ENCODE results near the gene C14orf93.

C14orf93 gene

GRCh38 chr14:23002592-23002991, 7.4 kb downstream of the C14orf93 start:
- Histone ChIP-seq H3K4me3 (ENCODE audit: low read length, poor library complexity, severe bottlenecking) (no peak overlapping the region), H3K27me3 (ENCODE audit: insufficient read depth, low read length, poor library complexity, severe bottlenecking) (no peaks in the 10 kb centered on the region), H3K9me3 (ENCODE audit: insufficient read depth, low read depth, low read length) (no peaks in the 10 kb centered on the region), H2AFZ (ENCODE audit: low read length) (no peak overlapping the region), H3K9me2 (replicated peaks; ENCODE audit: low read depth, low read length) (no peaks in the 10 kb centered on the region), H3K79me2 (ENCODE audit: insufficient read depth, low read length) (peaks cover 15% of the 10 kb centered on the region), H3K4me1 (ENCODE audit: insufficient read depth, low read length, poor library complexity, severe bottlenecking) (peaks cover 23% of the 10 kb centered on the region), H3K9ac (ENCODE audit: low read depth, low read length, poor library complexity, severe bottlenecking) (no peak overlapping the region), H4K20me1 (ENCODE audit: insufficient read depth, low read length, poor library complexity, severe bottlenecking) (no peaks in the 10 kb centered on the region), H3F3A (ENCODE audit: low read depth) (no peaks in the 10 kb centered on the region), H3K4me2 (ENCODE audit: low read depth, low read length, poor library complexity, severe bottlenecking) (no peak overlapping the region), H3K36me3 (ENCODE audit: insufficient read depth, low read length) (no peaks in the 10 kb centered on the region)
- TF ChIP-seq, protein P1, sequence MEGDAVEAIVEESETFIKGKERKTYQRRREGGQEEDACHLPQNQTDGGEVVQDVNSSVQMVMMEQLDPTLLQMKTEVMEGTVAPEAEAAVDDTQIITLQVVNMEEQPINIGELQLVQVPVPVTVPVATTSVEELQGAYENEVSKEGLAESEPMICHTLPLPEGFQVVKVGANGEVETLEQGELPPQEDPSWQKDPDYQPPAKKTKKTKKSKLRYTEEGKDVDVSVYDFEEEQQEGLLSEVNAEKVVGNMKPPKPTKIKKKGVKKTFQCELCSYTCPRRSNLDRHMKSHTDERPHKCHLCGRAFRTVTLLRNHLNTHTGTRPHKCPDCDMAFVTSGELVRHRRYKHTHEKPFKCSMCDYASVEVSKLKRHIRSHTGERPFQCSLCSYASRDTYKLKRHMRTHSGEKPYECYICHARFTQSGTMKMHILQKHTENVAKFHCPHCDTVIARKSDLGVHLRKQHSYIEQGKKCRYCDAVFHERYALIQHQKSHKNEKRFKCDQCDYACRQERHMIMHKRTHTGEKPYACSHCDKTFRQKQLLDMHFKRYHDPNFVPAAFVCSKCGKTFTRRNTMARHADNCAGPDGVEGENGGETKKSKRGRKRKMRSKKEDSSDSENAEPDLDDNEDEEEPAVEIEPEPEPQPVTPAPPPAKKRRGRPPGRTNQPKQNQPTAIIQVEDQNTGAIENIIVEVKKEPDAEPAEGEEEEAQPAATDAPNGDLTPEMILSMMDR (conservative IDR thresholded peaks at IDR 0.05; ENCODE audit: low read length): no peak
- no peak for TF ChIP-seq EZH2phosphoT487 (IDR thresholded peaks at IDR 0.05; ENCODE audit: borderline replicate concordance)

DNA sequence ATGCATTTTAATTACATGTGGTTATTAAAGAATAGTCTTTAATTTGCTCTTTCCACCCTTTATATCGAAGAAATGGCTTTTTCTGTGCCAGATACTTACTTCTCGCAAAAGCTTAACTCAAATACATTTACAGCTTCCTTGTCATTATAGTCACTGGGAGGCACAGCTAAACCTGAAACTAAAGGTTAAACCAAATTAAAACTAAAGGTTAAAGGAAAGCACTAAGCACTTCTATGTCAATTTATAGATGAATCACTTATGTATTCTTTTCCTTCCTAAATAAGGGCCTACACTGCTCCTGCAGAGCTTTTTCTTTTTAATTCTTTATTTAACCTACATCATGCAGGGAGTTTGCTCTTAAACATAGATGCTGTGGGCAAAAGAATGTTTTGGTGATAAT, 9.1 kb downstream of the C14orf93 start:
- Histone ChIP-seq H3K9me2 (replicated peaks; ENCODE audit: low read depth, low read length) (no peaks in the 10 kb centered on the region), H3K36me3 (ENCODE audit: insufficient read depth, low read length) (no peaks in the 10 kb centered on the region), H3K9me3 (ENCODE audit: insufficient read depth, low read depth, low read length) (no peaks in the 10 kb centered on the region), H3K27me3 (ENCODE audit: insufficient read depth, low read length, poor library complexity, severe bottlenecking) (no peaks in the 10 kb centered on the region), H3K79me2 (ENCODE audit: insufficient read depth, low read length) (peaks cover 2% of the 10 kb centered on the region), H3F3A (ENCODE audit: low read depth) (no peaks in the 10 kb centered on the region), H4K20me1 (ENCODE audit: insufficient read depth, low read length, poor library complexity, severe bottlenecking) (no peaks in the 10 kb centered on the region), H3K4me3 (ENCODE audit: low read length, poor library complexity, severe bottlenecking) (no peak overlapping the region), H2AFZ (ENCODE audit: low read length) (no peak overlapping the region), H3K4me1 (ENCODE audit: insufficient read depth, low read length, poor library complexity, severe bottlenecking) (peaks cover 11% of the 10 kb centered on the region), H3K9ac (ENCODE audit: low read depth, low read length, poor library complexity, severe bottlenecking) (no peak overlapping the region), H3K4me2 (ENCODE audit: low read depth, low read length, poor library complexity, severe bottlenecking) (no peak overlapping the region)
- TF ChIP-seq, protein P1 (conservative IDR thresholded peaks at IDR 0.05; ENCODE audit: low read length): no peak
- no peak for TF ChIP-seq EZH2phosphoT487 (IDR thresholded peaks at IDR 0.05; ENCODE audit: borderline replicate concordance)

DNA sequence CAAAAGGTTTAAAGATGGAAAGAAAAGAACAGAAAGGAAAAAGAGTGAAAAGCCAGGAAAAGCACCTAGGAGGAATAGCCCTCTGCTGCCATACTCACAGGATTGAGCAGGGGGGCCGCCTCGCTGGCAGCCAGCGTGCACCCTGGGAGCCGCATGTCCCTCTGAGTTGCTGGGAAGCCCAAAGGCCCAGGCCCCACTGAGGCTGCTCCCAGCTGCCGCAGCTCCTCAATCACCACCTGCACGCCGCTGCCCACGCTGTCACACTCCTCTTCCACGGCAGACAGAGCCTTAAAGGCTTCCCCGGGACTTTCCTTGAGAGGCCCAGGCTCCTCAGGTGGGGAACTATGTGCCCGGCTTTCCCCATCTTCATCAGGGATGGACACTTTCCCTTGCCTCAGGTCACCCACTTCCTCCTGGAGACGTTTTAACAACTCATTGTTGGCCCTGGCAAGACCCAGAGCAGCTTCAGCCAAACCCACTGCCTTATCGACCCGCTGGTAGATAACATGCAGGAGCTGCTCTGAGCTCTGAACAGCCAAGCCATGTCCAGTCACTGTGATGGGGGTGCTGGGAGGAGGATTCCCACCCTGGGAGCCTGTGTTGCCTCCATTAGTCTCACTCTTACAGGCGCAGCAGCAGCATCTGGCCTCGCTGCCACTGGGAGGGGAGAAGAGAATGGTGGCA, 11.5 kb downstream of the C14orf93 start:
- Histone ChIP-seq H3K4me2 (ENCODE audit: low read depth, low read length, poor library complexity, severe bottlenecking) (no peak overlapping the region), H3K36me3 (ENCODE audit: insufficient read depth, low read length) (no peaks in the 10 kb centered on the region), H3K4me1 (ENCODE audit: insufficient read depth, low read length, poor library complexity, severe bottlenecking) (peaks cover 3% of the 10 kb centered on the region), H3K4me3 (ENCODE audit: low read length, poor library complexity, severe bottlenecking) (no peak overlapping the region), H2AFZ (ENCODE audit: low read length) (no peak overlapping the region), H3F3A (ENCODE audit: low read depth) (no peaks in the 10 kb centered on the region), H3K9me2 (replicated peaks; ENCODE audit: low read depth, low read length) (no peaks in the 10 kb centered on the region), H4K20me1 (ENCODE audit: insufficient read depth, low read length, poor library complexity, severe bottlenecking) (no peaks in the 10 kb centered on the region), H3K9me3 (ENCODE audit: insufficient read depth, low read depth, low read length) (no peaks in the 10 kb centered on the region), H3K79me2 (ENCODE audit: insufficient read depth, low read length) (no peaks in the 10 kb centered on the region), H3K27me3 (ENCODE audit: insufficient read depth, low read length, poor library complexity, severe bottlenecking) (no peaks in the 10 kb centered on the region), H3K9ac (ENCODE audit: low read depth, low read length, poor library complexity, severe bottlenecking) (no peak overlapping the region)
- TF ChIP-seq, protein P1 (conservative IDR thresholded peaks at IDR 0.05; ENCODE audit: low read length): no peak
- TF ChIP-seq EZH2phosphoT487 (IDR thresholded peaks at IDR 0.05; ENCODE audit: borderline replicate concordance): no peak
